ENCODE data around the gene NHLRC4.

- TF ChIP-seq POLR2AphosphoS5 (IDR thresholded peaks at IDR 0.05; ENCODE audit: low read depth, low read length) (no peak), SPI1 (IDR thresholded peaks at IDR 0.05; ENCODE audit: low read depth, low read length) (no peak), TAF1 (IDR thresholded peaks at IDR 0.05; ENCODE audit: low read depth, low read length) (no peak), POLR2A (IDR thresholded peaks at IDR 0.05; ENCODE audit: low read depth, low read length) (no peak), POU2F2 (IDR thresholded peaks at IDR 0.05; ENCODE audit: low read depth, low read length) (no peak), PAX5 (IDR thresholded peaks at IDR 0.05; ENCODE audit: insufficient read depth, low read length, severe bottlenecking) (no peak)
Measured at GRCh38 chr16:552171-552570, 14.6 kb upstream of the NHLRC4 start.
